HG03575 (cell line): Measurements from ENCODE around the gene PTPRM.

Experiments
- ATAC-seq: cut with Tn5 transposase; IDR thresholded peaks from one replicate; pipeline ENCODE4 v1.9.1; 2021; ENCODE audit not compliant: unreplicated experiment, insufficient number of reproducible peaks, low FRiP score; ENCODE audit errors: extremely low read depth

The PTPRM gene

GRCh38 chr18:8319798-8320489 is 752.8 kb downstream of the PTPRM start:
- ATAC-seq, result no peak

DNA sequence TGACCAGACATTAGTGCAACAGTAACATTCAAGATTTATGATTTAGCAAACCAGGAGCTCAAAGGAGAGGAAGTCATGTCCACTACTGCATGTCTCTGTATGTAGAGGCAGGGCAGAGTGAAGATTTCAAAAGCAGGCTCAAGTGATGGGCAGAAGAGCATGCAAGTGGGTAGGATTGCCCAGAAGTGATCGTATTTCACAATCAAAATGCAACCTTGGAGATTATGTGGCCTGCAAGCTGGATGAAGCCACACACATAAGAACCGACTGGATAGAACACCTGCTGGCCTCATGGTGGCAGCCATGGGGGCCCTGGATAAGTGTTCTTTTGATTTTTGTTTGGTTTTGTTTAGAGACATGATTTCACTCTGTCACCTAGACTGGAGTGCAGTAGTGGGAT is 755.4 kb downstream of the PTPRM start:
- no peak for ATAC-seq

GRCh38 chr18:8324343-8325065 is 757.4 kb downstream of the PTPRM start:
- no peak for ATAC-seq

GRCh38 chr18:8326763-8327394 is 759.8 kb downstream of the PTPRM start:
- ATAC-seq, result no peak

GRCh38 chr18:8328126-8328525 is 761.0 kb downstream of the PTPRM start:
- no peak for ATAC-seq

GRCh38 chr18:8329186-8329771 is 762.2 kb downstream of the PTPRM start:
- no peak for ATAC-seq

DNA sequence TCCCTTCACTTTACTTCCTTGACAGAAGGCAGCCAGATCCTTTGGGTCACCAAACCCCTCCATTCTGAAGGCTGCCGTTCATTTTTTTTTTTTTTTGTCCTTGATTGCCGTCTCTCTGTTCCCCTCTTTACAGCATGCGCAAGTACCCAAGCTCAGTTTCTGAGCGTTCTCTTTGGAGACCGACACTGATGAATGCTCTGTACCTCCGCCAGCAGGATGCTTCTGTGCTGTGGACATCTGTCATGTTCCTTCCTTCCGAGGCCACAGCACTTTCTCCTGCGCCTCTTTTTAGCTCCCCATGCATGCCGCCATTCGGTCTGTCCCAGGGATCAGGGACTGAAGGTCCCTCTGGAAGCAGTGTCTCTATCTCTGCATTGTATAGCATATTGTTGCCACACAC is 763.5 kb downstream of the PTPRM start:
- ATAC-seq, result no peak

GRCh38 chr18:8332286-8332685 is 765.2 kb downstream of the PTPRM start:
- ATAC-seq, result no peak

GRCh38 chr18:8333961-8334360 is 766.8 kb downstream of the PTPRM start:
- no peak for ATAC-seq

DNA sequence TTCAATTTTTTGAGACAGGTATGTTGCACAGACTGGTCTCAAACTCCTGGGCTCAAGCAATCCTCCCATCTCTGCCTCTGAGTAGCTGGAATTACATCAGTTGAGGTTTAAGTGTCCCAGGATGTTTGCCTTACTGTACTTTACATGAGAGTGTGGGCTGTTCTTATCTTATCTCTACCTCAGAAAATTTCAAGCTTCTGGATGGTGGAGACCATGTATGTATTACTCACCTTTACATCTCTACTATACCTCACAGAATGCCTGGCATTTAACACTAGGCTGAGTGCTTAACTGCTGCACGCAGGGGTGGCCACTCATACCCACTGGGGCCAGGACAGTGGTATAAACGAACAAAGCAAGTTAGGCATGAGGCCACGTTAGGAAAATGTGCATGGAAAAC is 770.1 kb downstream of the PTPRM start:
- ATAC-seq, result no peak

DNA sequence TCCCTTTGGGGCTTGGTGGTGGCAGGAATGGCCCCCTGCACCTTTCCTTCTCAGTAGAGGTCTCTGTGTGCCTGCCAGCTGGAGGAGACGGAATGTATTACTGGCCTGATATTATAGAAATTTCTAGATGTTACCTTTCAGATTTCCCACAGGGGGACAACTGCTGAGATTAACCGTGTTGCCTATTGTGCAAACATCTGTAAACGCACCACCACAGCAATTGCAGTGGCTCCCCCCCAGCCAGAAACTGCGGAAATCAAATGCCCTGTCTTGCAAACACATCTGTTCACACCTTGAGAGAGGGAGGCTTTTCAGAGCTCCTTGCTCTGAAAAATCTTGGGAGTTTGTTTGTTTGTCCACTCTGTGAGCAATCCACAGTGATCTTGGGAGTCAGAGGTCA is 772.1 kb downstream of the PTPRM start:
- no peak for ATAC-seq

GRCh38 chr18:8339952-8340351 is 772.8 kb downstream of the PTPRM start:
- no peak for ATAC-seq

DNA sequence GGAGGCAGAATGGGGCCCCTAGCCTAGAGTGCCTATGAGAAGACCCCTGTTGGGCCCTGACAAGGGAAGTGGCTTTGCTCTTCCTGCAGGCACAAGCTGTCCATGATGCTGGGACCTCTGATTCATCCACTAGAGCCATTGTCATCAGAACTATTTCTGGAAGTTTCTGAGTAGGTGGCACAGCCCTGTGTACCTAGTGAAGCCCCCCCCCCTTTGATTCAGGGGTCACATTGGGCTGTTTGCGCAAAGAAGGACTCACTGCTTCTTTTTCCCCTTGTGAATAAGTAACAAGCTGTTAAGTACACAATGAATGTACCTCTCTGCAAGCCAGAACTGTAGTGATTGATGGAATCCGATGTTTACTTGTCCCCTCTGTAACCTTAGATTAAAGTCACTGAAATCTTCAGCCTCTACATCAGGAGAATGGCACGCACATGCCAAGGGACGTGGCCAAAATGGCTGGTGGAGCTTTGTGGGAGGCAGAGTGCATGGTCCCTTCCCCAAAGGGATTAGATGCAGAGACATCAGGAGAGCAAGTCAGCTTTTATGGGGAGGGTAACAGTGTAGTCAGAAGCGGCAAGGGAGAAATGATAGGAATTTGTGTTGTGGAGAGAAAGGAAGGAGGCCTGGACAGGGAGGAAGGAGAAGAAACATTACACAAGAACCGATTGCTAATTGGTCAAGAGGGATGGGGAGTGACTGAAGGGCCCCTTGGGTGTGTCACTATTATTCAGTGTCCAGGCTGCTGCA is 774.5 kb downstream of the PTPRM start:
- no peak for ATAC-seq

DNA sequence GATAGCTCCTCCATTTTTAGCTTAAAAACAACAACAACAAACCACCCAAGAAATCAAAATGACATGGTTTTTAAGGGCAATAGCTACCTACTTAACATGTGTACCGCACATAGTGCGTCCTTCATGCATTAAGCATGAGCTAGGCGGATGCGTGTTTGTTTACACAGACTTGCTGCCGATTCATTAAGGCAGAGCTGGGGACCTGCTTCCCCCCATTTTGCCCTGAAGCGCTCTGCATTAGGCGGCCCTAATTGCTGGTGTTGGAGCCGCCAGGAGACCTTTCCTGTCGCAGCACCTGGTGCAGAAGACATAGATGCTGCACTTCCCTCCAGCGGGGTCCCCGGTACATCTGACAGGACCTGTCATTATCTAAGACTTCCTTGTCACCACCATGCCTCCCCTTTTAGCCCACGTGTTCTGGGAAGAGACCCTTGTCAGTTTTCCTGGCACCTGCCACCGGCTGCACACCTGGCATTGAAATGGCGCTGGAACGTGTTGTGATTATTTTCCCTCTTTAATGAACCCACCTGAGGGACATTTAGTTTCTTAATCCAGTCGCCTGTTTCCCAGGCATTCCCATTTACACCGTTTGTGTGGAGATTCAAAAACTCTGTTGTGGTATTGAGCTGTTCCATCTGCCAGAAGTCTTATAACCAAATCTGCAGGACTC is 781.1 kb downstream of the PTPRM start:
- no peak for ATAC-seq

DNA sequence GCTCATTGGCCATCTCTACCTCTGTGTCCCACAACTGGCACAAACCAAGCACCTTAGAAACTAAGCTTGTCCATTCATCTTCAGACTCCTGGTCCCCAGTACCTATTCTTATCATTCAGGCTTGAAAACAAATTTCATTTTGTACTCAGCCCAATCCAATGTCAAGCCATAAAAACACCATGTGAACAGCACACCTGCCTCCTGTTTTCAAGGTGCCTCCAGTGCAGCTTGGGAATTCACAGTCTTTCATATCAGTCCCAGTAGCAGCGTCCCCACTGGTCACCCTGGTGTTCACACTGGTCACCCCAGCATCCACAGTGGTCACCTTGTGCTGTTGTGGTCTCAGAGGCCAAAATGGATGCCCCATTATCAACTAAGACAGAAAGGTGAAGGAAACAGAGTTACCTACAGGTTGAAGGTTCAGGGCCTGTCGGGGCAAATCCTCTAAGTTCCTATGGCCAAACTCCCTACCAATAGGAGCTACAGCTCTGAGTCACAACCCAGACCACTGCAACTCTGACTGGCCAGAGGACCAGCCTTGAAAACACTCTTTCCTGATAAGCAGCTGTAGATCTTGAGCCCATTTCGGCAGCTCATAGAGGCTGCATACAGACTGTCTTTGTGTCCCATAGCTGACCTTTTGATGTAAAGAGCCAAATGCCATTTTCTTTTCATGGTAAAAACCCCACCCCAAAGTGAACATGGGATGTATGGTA is 782.6 kb downstream of the PTPRM start:
- ATAC-seq, result no peak

DNA sequence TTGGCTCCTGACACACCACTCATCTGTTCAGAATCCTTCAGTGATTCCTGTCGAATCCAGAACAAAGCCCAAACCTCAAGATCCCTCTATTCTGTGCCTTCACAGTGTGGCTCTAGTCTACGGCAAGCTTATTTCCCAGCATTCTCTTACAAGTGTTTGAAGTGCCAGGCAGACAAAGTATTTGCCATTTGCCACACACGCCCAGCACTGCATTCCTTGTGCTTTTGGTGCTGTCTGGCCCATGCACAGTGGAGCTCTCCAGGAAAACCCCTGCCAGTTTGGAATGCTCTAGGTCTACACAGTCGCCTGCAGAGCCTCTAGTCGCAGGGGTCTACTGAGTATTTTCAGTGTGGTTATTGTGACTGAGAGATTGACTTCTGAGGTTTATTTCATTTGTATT is 783.5 kb downstream of the PTPRM start:
- ATAC-seq, result no peak

- no peak for ATAC-seq
These were observed 784.0 kb downstream of the PTPRM start for GRCh38 chr18:8351161-8351560.

DNA sequence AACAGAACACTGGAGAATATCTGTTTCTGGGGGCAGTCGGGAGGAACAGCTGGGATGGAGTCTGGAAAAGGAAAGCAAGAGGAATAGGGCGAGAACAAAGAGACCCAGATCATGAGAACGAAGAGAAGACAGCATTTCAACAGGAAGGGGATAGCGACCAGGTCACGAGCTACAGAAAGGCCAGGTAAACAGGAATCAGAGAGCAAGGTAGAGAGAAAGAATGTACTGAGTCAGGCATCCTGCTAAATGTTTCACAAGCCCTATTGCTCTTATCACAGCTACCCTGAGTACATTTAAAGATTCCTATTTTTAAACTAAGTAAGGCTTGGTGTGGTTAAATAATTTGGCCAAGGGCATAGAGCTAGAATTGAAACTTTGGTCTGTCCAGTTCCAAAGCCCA is 787.2 kb downstream of the PTPRM start:
- ATAC-seq, result no peak
